ENCODE results near the gene CDK12. TPM values are rescaled to one million over a fixed set of nuclear protein-coding genes. Genes with fewer than 3 reads are reported as not detected.
A peak's percentile ranks its signal among the peaks of the same experiment; 100 is the strongest.
"Not testable (repeated sequence)": the region's sequence is repeated elsewhere in the genome, so short reads cannot be mapped to it uniquely, and the experiment has no call there.

The CDK12 gene
- 10 to 100 TPM; 77.5 TPM for total RNA-seq

DNA sequence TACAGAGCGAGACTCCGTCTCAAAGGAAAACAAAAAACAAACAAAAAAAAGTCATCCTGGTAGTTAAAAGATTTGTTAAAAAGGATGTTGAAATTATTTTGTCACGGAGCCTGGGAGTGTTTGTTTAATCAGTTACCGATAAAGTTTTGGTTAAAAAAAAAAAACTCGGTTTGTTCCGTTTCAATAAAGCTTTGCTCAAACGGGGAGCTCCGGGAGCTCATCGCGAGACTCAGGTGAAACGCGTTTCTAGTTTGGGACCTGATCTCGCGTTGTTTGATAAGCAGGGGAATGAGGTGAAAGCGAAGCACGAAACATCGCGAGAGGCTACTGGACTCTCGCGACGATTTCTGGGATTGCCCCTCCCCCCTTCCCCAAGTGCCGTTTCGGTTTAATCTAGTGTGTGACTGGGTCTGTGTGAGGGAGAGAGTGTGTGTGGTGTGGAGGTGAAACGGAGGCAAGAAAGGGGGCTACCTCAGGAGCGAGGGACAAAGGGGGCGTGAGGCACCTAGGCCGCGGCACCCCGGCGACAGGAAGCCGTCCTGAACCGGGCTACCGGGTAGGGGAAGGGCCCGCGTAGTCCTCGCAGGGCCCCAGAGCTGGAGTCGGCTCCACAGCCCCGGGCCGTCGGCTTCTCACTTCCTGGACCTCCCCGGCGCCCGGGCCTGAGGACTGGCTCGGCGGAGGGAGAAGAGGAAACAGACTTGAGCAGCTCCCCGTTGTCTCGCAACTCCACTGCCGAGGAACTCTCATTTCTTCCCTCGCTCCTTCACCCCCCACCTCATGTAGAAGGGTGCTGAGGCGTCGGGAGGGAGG is at the start of gene CDK12:
CDK12 (plus strand) TSS at position 374 of the 813 bp plus-strand sequence. CDS start 586 bp downstream, outside the sequence.
- Mint-ChIP-seq H3K9me3 (ENCODE audit: insufficient read depth) (no peaks in the 10 kb centered on the region), H3K4me1 (ENCODE audit: low read depth) (peaks cover 26% of the 10 kb centered on the region), H3K4me3 (peak within 1 kb of the TSS; percentile 82), H3K36me3 (ENCODE audit: low read depth) (peaks cover 37% of the 10 kb centered on the region), H3K27ac (peak within 1 kb of the TSS; percentile 94), H3K27me3 (ENCODE audit: low read depth) (no peaks in the 10 kb centered on the region)
- peak; percentile 98 for DNase-seq
- CTCF ChIA-PET, result interaction anchor here (0.6 to 3.2 kb wide), 10 partner anchors 10 to 255 kb away, joined by 3 to 25 read pairs (median 3); partner anchors contain the start of gene MED1
- ATAC-seq, result peak; percentile 89
- POLR2A ChIA-PET, result interaction anchor here (0.5 to 6.0 kb wide), 22 partner anchors 8 to 1107 kb away, joined by 3 to 134 read pairs (median 3); partner anchors contain the start of genes FBXL20, MED1, RPL19 and STAC2

DNA sequence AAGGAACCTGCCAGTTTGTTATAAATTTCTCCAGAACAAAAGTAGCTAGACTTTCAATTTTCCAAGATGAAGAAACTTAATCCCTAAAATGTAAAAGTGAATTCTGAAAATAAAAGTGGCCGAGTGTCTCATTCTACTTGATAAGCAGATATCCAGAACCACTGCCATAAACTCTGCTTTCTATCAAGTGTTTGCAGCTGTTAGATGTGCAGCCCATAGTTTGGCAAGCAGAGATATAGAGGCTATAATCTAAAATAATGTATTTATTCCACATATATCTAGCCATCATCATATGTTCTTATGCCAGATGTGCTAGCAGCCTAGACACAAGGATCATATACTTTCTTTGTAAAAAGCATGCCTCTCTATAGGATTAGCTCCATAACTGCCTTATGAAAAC is 45.1 kb upstream of the CDK12 start:
- POLR2A ChIA-PET, result interaction anchor here (0.6 to 1.0 kb wide), 2 partner anchors 14 to 35 kb away, joined by 3 read pairs; partner anchors contain the start of gene MED1
- no peak for ATAC-seq

GRCh38 chr17:39429600-39429999 is 31.7 kb upstream of the CDK12 start:
- ATAC-seq (no peak), DNase-seq (no peak)
- ChIA-PET CTCF (no interaction called here), POLR2A (interaction anchor here (0.6 to 1.2 kb wide), 2 partner anchors 24 to 792 kb away, joined by 3 to 4 read pairs; no protein-coding TSS in a partner anchor)
- Mint-ChIP-seq H3K27ac (no peak overlapping the region), H3K4me1 (ENCODE audit: low read depth) (no peaks in the 10 kb centered on the region), H3K4me3 (no peak overlapping the region), H3K9me3 (ENCODE audit: insufficient read depth) (no peaks in the 10 kb centered on the region), H3K36me3 (ENCODE audit: low read depth) (peaks cover 38% of the 10 kb centered on the region), H3K27me3 (ENCODE audit: low read depth) (no peaks in the 10 kb centered on the region)

More for the DNA sequence above, 45.1 kb upstream of the CDK12 start:
- Mint-ChIP-seq H3K4me3 (no peak overlapping the region), H3K27ac (no peak overlapping the region), H3K4me1 (ENCODE audit: low read depth) (no peaks in the 10 kb centered on the region), H3K27me3 (ENCODE audit: low read depth) (no peaks in the 10 kb centered on the region), H3K9me3 (ENCODE audit: insufficient read depth) (no peaks in the 10 kb centered on the region), H3K36me3 (ENCODE audit: low read depth) (peaks cover 37% of the 10 kb centered on the region)
- CTCF ChIA-PET, result interaction anchor here (0.7 kb wide), 1 partner anchor 242 kb away, joined by 4 read pairs; no protein-coding TSS in a partner anchor
- no peak for DNase-seq

DNA sequence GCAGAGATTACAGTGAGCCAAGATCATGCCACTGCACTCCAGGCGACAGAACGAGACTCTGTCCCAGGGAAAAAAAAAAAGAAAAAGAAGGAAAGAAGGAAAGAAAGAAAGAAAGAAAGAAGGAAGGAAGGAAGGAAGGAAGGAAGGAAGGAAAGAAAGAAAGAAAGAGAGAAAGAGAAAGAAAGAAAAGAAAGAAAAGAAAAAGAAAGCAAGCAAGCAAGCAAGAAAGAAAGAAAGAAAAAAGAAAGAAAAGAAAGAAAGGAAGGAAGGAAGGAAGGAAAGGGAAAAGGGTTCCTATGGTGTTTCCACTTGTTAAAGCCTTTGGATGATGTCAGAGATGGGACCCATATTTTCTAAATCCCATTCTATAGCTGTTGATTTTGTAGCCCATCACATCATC is 21.4 kb upstream of the CDK12 start:
- CTCF ChIA-PET, result interaction anchor here (1.0 kb wide), 1 partner anchor 21 kb away, joined by 3 read pairs; the partner anchor contains the start of gene CDK12
- H3K4me3 Mint-ChIP-seq; ATAC-seq; H3K27ac Mint-ChIP-seq; H3K9me3 Mint-ChIP-seq (ENCODE audit: insufficient read depth); H3K4me1 Mint-ChIP-seq (ENCODE audit: low read depth); POLR2A ChIA-PET; H3K27me3 Mint-ChIP-seq (ENCODE audit: low read depth); DNase-seq: not testable (repeated sequence)
- H3K36me3 Mint-ChIP-seq (ENCODE audit: low read depth), result peaks cover 47% of the 10 kb centered on the region

DNA sequence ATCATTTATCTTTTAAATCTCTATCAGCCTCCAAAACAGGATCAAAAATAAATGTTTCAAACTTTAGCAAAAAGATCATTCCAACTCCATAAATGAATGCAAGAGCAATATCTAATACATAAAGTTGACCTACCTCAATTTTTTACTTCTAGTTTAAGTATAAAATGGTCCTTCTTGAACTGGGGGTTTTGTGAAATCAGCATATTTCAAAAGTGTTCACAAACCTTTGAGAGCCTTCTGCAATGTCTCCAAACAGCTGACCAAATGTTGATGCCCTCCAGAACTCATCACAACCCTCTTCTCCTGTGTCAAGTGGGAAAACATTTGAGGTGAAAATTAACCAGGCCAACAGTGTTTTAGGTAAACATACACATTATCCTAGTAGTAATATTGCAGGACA is 18.0 kb upstream of the CDK12 start:
- Mint-ChIP-seq H3K4me3 (no peak overlapping the region), H3K9me3 (ENCODE audit: insufficient read depth) (no peaks in the 10 kb centered on the region), H3K27ac (no peak overlapping the region), H3K27me3 (ENCODE audit: low read depth) (no peaks in the 10 kb centered on the region), H3K4me1 (ENCODE audit: low read depth) (peaks cover 7% of the 10 kb centered on the region), H3K36me3 (ENCODE audit: low read depth) (peaks cover 49% of the 10 kb centered on the region)
- CTCF ChIA-PET, result no interaction called here
- POLR2A ChIA-PET, result no interaction called here
- ATAC-seq (no peak), DNase-seq (no peak)

- ChIA-PET POLR2A (interaction anchor here (0.5 kb wide), 1 partner anchor 13 kb away, joined by 3 read pairs; the partner anchor contains the start of gene CDK12), CTCF (interaction anchor here (0.9 kb wide), 1 partner anchor 17 kb away, joined by 3 read pairs; no protein-coding TSS in a partner anchor)
- no peak overlapping the region for H3K4me3 Mint-ChIP-seq
- peaks cover 32% of the 10 kb centered on the region for H3K36me3 Mint-ChIP-seq (ENCODE audit: low read depth)
- H3K4me1 Mint-ChIP-seq (ENCODE audit: low read depth), result peaks cover 28% of the 10 kb centered on the region
- no peaks in the 10 kb centered on the region for H3K27me3 Mint-ChIP-seq (ENCODE audit: low read depth)
- ATAC-seq (no peak), DNase-seq (no peak)
- no peak overlapping the region for H3K27ac Mint-ChIP-seq
- H3K9me3 Mint-ChIP-seq (ENCODE audit: insufficient read depth), result no peaks in the 10 kb centered on the region
Observed at GRCh38 chr17:39447561-39447960, 13.7 kb upstream of the CDK12 start.

DNA sequence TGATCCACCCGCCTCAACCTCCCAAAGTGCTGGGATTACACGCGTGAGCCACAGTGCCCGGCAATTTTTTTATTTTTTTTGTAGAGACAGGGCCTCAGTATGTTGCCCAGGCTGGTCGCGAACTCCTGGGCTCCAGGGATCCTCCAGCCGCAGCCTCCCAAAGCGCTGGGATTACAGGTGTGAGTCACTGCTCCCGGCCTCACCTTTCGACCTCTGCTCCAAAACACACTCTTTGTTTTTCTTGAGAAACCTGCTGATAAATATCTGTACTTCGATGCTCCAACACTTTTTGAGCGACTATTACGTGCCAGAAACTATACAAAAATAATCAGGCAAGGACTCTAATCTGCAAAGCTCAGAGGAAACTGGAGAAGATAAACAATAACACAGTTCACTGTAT is 11.2 kb upstream of the CDK12 start:
- no peaks in the 10 kb centered on the region for H3K9me3 Mint-ChIP-seq (ENCODE audit: insufficient read depth)
- H3K27ac Mint-ChIP-seq, result peak overlapping the region; percentile 95
- H3K4me3 Mint-ChIP-seq, result peak overlapping the region; percentile 98
- no peak for ATAC-seq
- H3K27me3 Mint-ChIP-seq (ENCODE audit: low read depth), result no peaks in the 10 kb centered on the region
- ChIA-PET CTCF (interaction anchor here (2.6 to 4.7 kb wide), 2 partner anchors 11 to 12 kb away, joined by 9 to 25 read pairs; partner anchors contain the start of gene CDK12), POLR2A (interaction anchor here (1.1 to 5.8 kb wide), 2 partner anchors 12 to 51 kb away, joined by 4 to 134 read pairs; partner anchors contain the start of gene CDK12)
- DNase-seq, result no peak
- H3K4me1 Mint-ChIP-seq (ENCODE audit: low read depth), result peaks cover 30% of the 10 kb centered on the region
- H3K36me3 Mint-ChIP-seq (ENCODE audit: low read depth), result peaks cover 20% of the 10 kb centered on the region

- ChIA-PET CTCF (interaction anchor here (0.6 to 4.7 kb wide), 5 partner anchors 11 to 207 kb away, joined by 3 to 25 read pairs (median 3); partner anchors contain the start of gene CDK12), POLR2A (interaction anchor here (0.5 to 5.8 kb wide), 8 partner anchors 11 to 967 kb away, joined by 3 to 134 read pairs (median 4); partner anchors contain the start of genes CDK12 and TOP2A)
- ATAC-seq (peak; percentile 98), DNase-seq (peak; percentile 97)
- Mint-ChIP-seq H3K27ac (peak within 1 kb of the TSS; percentile 95), H3K36me3 (ENCODE audit: low read depth) (peaks cover 16% of the 10 kb centered on the region), H3K4me3 (peak within 1 kb of the TSS; percentile 98), H3K27me3 (ENCODE audit: low read depth) (no peaks in the 10 kb centered on the region), H3K9me3 (ENCODE audit: insufficient read depth) (no peaks in the 10 kb centered on the region), H3K4me1 (ENCODE audit: low read depth) (peaks cover 30% of the 10 kb centered on the region)
Observed at GRCh38 chr17:39450847-39451581, 10.3 kb upstream of the CDK12 start, which contains the start of gene MED1. Gene MED1 (minus strand): TSS chr17:39451263. CDS start chr17:39451062, 201 bp downstream.

- no peak overlapping the region for H3K27ac Mint-ChIP-seq
- POLR2A ChIA-PET, result no interaction called here
- H3K4me1 Mint-ChIP-seq (ENCODE audit: low read depth), result peaks cover 13% of the 10 kb centered on the region
- no peak overlapping the region for H3K4me3 Mint-ChIP-seq
- CTCF ChIA-PET, result interaction anchor here (0.6 kb wide), 1 partner anchor 27 kb away, joined by 3 read pairs; no protein-coding TSS in a partner anchor
- ATAC-seq, result no peak
- H3K27me3 Mint-ChIP-seq (ENCODE audit: low read depth), result no peaks in the 10 kb centered on the region
- H3K9me3 Mint-ChIP-seq (ENCODE audit: insufficient read depth), result no peaks in the 10 kb centered on the region
- no peak for DNase-seq
- no peaks in the 10 kb centered on the region for H3K36me3 Mint-ChIP-seq (ENCODE audit: low read depth)
Observed at GRCh38 chr17:39455919-39456318, 5.4 kb upstream of the CDK12 start.

- Mint-ChIP-seq H3K36me3 (ENCODE audit: low read depth) (peaks cover 41% of the 10 kb centered on the region), H3K27me3 (ENCODE audit: low read depth) (no peaks in the 10 kb centered on the region), H3K9me3 (ENCODE audit: insufficient read depth) (no peaks in the 10 kb centered on the region), H3K4me1 (ENCODE audit: low read depth) (peaks cover 30% of the 10 kb centered on the region), H3K27ac (peak overlapping the region; percentile 94), H3K4me3 (peak overlapping the region; percentile 82)
- CTCF ChIA-PET, result interaction anchor here (0.6 to 3.2 kb wide), 6 partner anchors 11 to 1068 kb away, joined by 3 to 25 read pairs (median 4); partner anchors contain the start of gene MED1
- ATAC-seq (peak; percentile 15), DNase-seq (no peak)
- POLR2A ChIA-PET, result interaction anchor here (0.5 to 6.0 kb wide), 9 partner anchors 11 to 608 kb away, joined by 3 to 134 read pairs (median 3); partner anchors contain the start of genes FBXL20 and MED1
Observed at GRCh38 chr17:39461926-39462569, 762 bp downstream of the CDK12 start.

Data from activated CD8-positive, alpha-beta T cell treated with anti-CD3 and anti-CD28 coated beads, Interleukin-2, amount 10 ng/mL, durations not matched to agents 7 days and 5 days (primary cell).